SK-N-SH (cell line): ENCODE results near the gene KCNN3. TPM values are rescaled to one million over a fixed set of nuclear protein-coding genes. Genes with fewer than 3 reads are reported as not detected.

Experiments used
- CTCF ChIA-PET: fragments of 300-600, 350-600 bp; formaldehyde crosslinking; extraction: SDS; loops from one replicate; lab custom pipeline; 2021; lab: Yijun Ruan, JAX
- POLR2A ChIA-PET: fragments of 350-600 bp; sonication (Branson Sonifier 250); formaldehyde crosslinking; extraction: SDS; loops from one replicate; lab custom pipeline; 2020; ENCODE audit warnings: antibody characterized with exemption, inconsistent platforms; lab: Yijun Ruan, JAX
- DNase-seq: peaks from one replicate; pipeline ENCODE4 v3.0.0; 2012
- H2AFZ ChIP-seq: fragments of 200-600 bp; sonication (generic); 2 replicates; pipeline ENCODE4 v1.8.1; 2016; ENCODE audit warnings: antibody characterized with exemption, mild to moderate bottlenecking, low read depth
- H3F3A ChIP-seq: fragments of 200-600 bp; sonication (generic); replicated peaks from 2 replicates; pipeline ENCODE3; 2016; ENCODE audit warnings: antibody characterized with exemption, mild to moderate bottlenecking; ENCODE audit not compliant: insufficient read depth
- H3K27ac ChIP-seq, 2 experiments: fragments of 200-500 bp in 1 of 2; fragments of 200-600 bp in 1 of 2; sonication (Bioruptor generic) in 1 of 2; sonication (generic), shearing (Covaris generic) in 1 of 2; 2 replicates each; pipeline versions ENCODE4 v1.5.1 to v1.6.1; 2014 to 2016; ENCODE audit warnings: low read depth in 2 of 2, inconsistent platforms in 1 of 2, low read length in 1 of 2, mild to moderate bottlenecking in 1 of 2, mixed read lengths in 1 of 2
- H3K27me3 ChIP-seq: fragments of 200-600 bp; sonication (generic), shearing (Covaris generic); 2 replicates; pipeline ENCODE4 v1.6.1; 2016; ENCODE audit warnings: mixed run types; ENCODE audit not compliant: insufficient read depth
- H3K36me3 ChIP-seq, 2 experiments: fragments of 200-500 bp in 1 of 2; fragments of 200-600 bp in 1 of 2; sonication (Bioruptor generic) in 1 of 2; sonication (generic) in 1 of 2; replicated peaks in 1 of 2; 2 replicates each; pipeline versions ENCODE3 to v1.5.1; 2014 to 2016; ENCODE audit warnings: low read length in 1 of 2, mild to moderate bottlenecking in 1 of 2; ENCODE audit not compliant: insufficient read depth in 2 of 2, control insufficient read depth in 1 of 2
- H3K4me1 ChIP-seq, 2 experiments: fragments of 200-500 bp in 1 of 2; fragments of 200-600 bp in 1 of 2; sonication (Bioruptor generic) in 1 of 2; sonication (generic), shearing (Covaris generic) in 1 of 2; 2 replicates each; pipeline versions ENCODE4 v1.5.1 to v1.6.1; 2014 to 2016; ENCODE audit warnings: low read depth in 1 of 2, low read length in 1 of 2, mixed run types in 1 of 2; ENCODE audit not compliant: insufficient read depth in 2 of 2, control insufficient read depth in 1 of 2
- H3K4me2 ChIP-seq: fragments of 200-600 bp; sonication (generic), shearing (Covaris generic); 2 replicates; pipeline ENCODE4 v1.6.1; 2017; ENCODE audit warnings: mixed run types
- H3K4me3 ChIP-seq, 2 experiments: fragments of 200-500 bp in 1 of 2; fragments of 200-600 bp in 1 of 2; sonication (Bioruptor generic) in 1 of 2; sonication (generic), shearing (Covaris generic) in 1 of 2; 2 replicates each; pipeline versions ENCODE4 v1.5.1 to v1.8.1; 2014 to 2016; ENCODE audit warnings: low read depth in 2 of 2, inconsistent platforms in 1 of 2, low read length in 1 of 2, mild to moderate bottlenecking in 1 of 2, mixed read lengths in 1 of 2, moderate library complexity in 1 of 2
- H3K79me2 ChIP-seq: fragments of 200-600 bp; sonication (generic); 2 replicates; pipeline ENCODE4 v1.8.1; 2017; ENCODE audit warnings: mild to moderate bottlenecking; ENCODE audit not compliant: insufficient read depth
- H3K9ac ChIP-seq: fragments of 200-600 bp; sonication (generic); 2 replicates; pipeline ENCODE4 v1.6.1; 2017; ENCODE audit warnings: mixed run types
- H3K9me2 ChIP-seq: fragments of 200-600 bp; sonication (generic); 2 replicates; pipeline ENCODE4 v1.6.1; 2017; ENCODE audit warnings: mixed run types
- H3K9me3 ChIP-seq: fragments of 200-600 bp; sonication (generic); 2 replicates; pipeline ENCODE4 v1.6.1; 2017; ENCODE audit warnings: mixed run types, mild to moderate bottlenecking, moderate library complexity
- H4K20me1 ChIP-seq: fragments of 200-600 bp; sonication (generic); 2 replicates; pipeline ENCODE4 v1.6.1; 2017; ENCODE audit warnings: mild to moderate bottlenecking, mixed run types; ENCODE audit not compliant: insufficient read depth
- CHD2 ChIP-seq: fragments of 150-350 bp; IDR thresholded peaks from 2 replicates; pipeline ENCODE4 v1.6.1; 2018; ENCODE audit warnings: low read length; ENCODE audit not compliant: partially characterized antibody
- CTCF ChIP-seq: fragments of 200-600 bp; sonication (generic); IDR thresholded peaks from 2 replicates; pipeline ENCODE4 v1.6.1; 2017; ENCODE audit warnings: antibody characterized with exemption, mild to moderate bottlenecking, moderate library complexity
- ELF1 ChIP-seq: IDR thresholded peaks from 2 replicates; pipeline ENCODE4 v1.4.0; 2012
- EP300 ChIP-seq, 2 experiments: IDR thresholded peaks; 2 replicates each; pipeline versions ENCODE4 v1.4.0 to v1.6.1; 2012; ENCODE audit warnings: borderline replicate concordance in 1 of 2, low read depth in 1 of 2, low read length in 1 of 2
- FOSL2 ChIP-seq: IDR thresholded peaks from 2 replicates; pipeline ENCODE4 v1.4.0; 2012; ENCODE audit warnings: low read depth, mild to moderate bottlenecking, moderate library complexity, borderline replicate concordance
- FOXJ3 ChIP-seq: sonication (generic); formaldehyde crosslinking; IDR thresholded peaks from 2 replicates; pipeline ENCODE4 v1.5.1; 2020; ENCODE audit warnings: mild to moderate bottlenecking, missing genetic modification reagents
- FOXM1 ChIP-seq: IDR thresholded peaks from 2 replicates; pipeline ENCODE4 v1.4.0; 2012; ENCODE audit warnings: low read depth, mild to moderate bottlenecking
- GABPA ChIP-seq: IDR thresholded peaks from 2 replicates; pipeline ENCODE4 v1.4.0; 2012; ENCODE audit warnings: low read depth, mild to moderate bottlenecking
- GATA2 ChIP-seq: sonication (generic); formaldehyde crosslinking; IDR thresholded peaks from 2 replicates; pipeline ENCODE4 v1.5.0; 2020; ENCODE audit warnings: mild to moderate bottlenecking, missing genetic modification reagents
- JUND ChIP-seq: IDR thresholded peaks from 2 replicates; pipeline ENCODE4 v1.4.0; 2012
- MXI1 ChIP-seq: IDR thresholded peaks from 2 replicates; pipeline ENCODE4 v1.6.1; 2012; ENCODE audit warnings: mild to moderate bottlenecking, low read depth, low read length, improper control_type of control experiment
- PBX3 ChIP-seq: IDR thresholded peaks from 2 replicates; pipeline ENCODE4; 2012
- REST ChIP-seq: IDR thresholded peaks from 2 replicates; pipeline ENCODE4 v1.6.1; 2012; ENCODE audit warnings: mild to moderate bottlenecking, low read depth, low read length, moderate library complexity
- RFX5 ChIP-seq: IDR thresholded peaks from 2 replicates; pipeline ENCODE4 v1.6.1; 2012; ENCODE audit warnings: mild to moderate bottlenecking, improper control_type of control experiment, low read length
- TCF12 ChIP-seq: IDR thresholded peaks from 2 replicates; pipeline ENCODE4 v1.4.0; 2012
- USF1 ChIP-seq: IDR thresholded peaks from 2 replicates; pipeline ENCODE4 v1.4.0; 2012; ENCODE audit warnings: low read depth, borderline replicate concordance
- USF2 ChIP-seq: fragments of 150-350 bp; IDR thresholded peaks from 2 replicates; pipeline ENCODE4 v1.6.1; 2017; ENCODE audit warnings: antibody characterized with exemption, low read length, low read depth, borderline replicate concordance
- YY1 ChIP-seq: IDR thresholded peaks from 2 replicates; pipeline ENCODE4 v1.4.0; 2012; ENCODE audit warnings: low read depth, mild to moderate bottlenecking
- WGBS: methylation state at CpG from one replicate; pipeline ENCODE4 v1.1.6; 2017; ENCODE audit warnings: low lambda C conversion rate; 5-methylcytosine and 5-hydroxymethylcytosine counted together
- polyA plus RNA-seq, 3 experiments: library from polyadenylated mRNA; depleted of rRNA; stranded (reverse); fragments of >200 nt; gene quantifications; 2 replicates each; pipeline ENCODE4 v1.2.3, GENCODE V29; 2012

The KCNN3 gene
- polyA plus RNA-seq, 1 of the 3 experiments (the other 2 are of a cell fraction): 0.16 TPM

GRCh38 chr1:154879038-154879421 is 8.9 kb upstream of the KCNN3 start:
- ChIA-PET CTCF (interaction anchor here (0.6 to 3.1 kb wide), 91 partner anchors 7 to 399 kb away, joined by 3 to 74 read pairs (median 5); partner anchors contain the start of genes CHRNB2, KCNN3, PMVK and PYGO2), POLR2A (interaction anchor here (0.6 to 1.2 kb wide), 4 partner anchors 58 to 319 kb away, joined by 3 to 6 read pairs (median 4); partner anchors contain the start of gene PMVK)
- H3K27me3 ChIP-seq: no peaks in the 10 kb centered on the region; the same call in 1 of the 2 replicates
- H3K4me2 ChIP-seq: no peak overlapping the region
- H3K9me2 ChIP-seq: no peaks in the 10 kb centered on the region
- no peak overlapping the region for H2AFZ ChIP-seq
- H3K4me1 ChIP-seq: peaks cover 0 to 3% of the 10 kb centered on the region in 2 experiments; a peak in 1 of 4 replicates
- H3K36me3 ChIP-seq: no peaks in the 10 kb centered on the region
- no peaks in the 10 kb centered on the region for H3K9me3 ChIP-seq
- no peaks in the 10 kb centered on the region for H3K79me2 ChIP-seq
- H3K27ac ChIP-seq: no peak overlapping the region
- H3K9ac ChIP-seq: no peak overlapping the region
- no peak for TF ChIP-seq FOSL2
- no peak for TF ChIP-seq USF2
- TF ChIP-seq MXI1: no peak
- TF ChIP-seq USF1: no peak
- no peak for TF ChIP-seq FOXJ3 (CRISPR knock-in tag)
- no peak for TF ChIP-seq YY1
- no peak for TF ChIP-seq GATA2 (CRISPR knock-in tag)
- TF ChIP-seq CTCF: no peak
- TF ChIP-seq REST: no peak
- TF ChIP-seq ELF1: no peak
- TF ChIP-seq JUND: no peak
- TF ChIP-seq TCF12: no peak
- no peak for TF ChIP-seq PBX3
- TF ChIP-seq RFX5: no peak
- TF ChIP-seq CHD2: no peak
- TF ChIP-seq EP300 (IDR thresholded peaks at IDR 0.05; ENCODE audit: borderline replicate concordance in 1 of 2, low read depth in 1 of 2, low read length in 1 of 2): no peak
- TF ChIP-seq GABPA: no peak
- TF ChIP-seq FOXM1: no peak
- no peaks in the 10 kb centered on the region for H4K20me1 ChIP-seq
- no peaks in the 10 kb centered on the region for H3F3A ChIP-seq
- DNase-seq: no peak
- no peak overlapping the region for H3K4me3 ChIP-seq
- WGBS: 68% methylated on average over 12 of the region's 16 CpGs
